CD1c-positive myeloid dendritic cell (primary cell): ENCODE results near the gene LSM14B.
"Not testable (repeated sequence)": the region's sequence is repeated elsewhere in the genome, so short reads cannot be mapped to it uniquely, and the experiment has no call there.

Source experiments
- DNase-seq: peaks from one replicate; pipeline ENCODE4 v3.0.0-alpha.2; 2016; ENCODE audit errors: extremely low spot score

LSM14B gene

DNA sequence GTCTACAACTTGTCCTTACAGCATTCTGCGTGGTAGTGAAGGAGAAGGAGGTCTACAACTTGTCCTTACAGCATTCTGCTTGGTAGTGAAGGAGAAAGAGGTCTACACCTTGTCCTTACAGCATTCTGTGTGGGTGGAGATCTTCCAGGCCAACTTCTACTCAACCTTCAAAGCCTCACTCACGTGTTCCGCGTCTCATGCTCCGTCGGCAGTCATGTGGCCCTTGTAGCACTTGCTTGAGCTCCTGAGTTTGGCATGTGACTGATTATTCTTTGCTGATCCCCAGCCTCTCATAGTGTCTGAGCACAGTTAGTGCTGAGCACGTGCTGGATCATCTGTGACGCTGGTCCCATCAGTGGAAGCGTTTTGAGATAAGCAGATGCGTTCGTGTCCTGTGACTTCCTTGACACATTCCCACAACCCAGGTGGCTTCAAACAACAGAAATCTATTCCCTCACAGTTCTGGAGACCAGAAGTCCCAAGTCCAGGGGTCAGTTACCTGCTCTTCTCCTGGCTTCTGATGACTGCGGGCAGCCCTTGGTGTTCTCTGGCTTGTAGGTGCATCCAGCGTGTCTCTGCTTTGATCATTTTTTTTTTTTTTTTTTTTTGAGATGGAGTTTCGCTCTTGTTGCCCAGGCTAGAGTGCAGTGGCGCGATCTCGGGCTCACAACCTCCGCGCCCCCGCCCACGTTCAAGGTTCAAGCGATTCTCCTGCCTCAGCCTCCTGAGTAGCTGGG is 23.9 kb downstream of the LSM14B start:
- no peak for DNase-seq

DNA sequence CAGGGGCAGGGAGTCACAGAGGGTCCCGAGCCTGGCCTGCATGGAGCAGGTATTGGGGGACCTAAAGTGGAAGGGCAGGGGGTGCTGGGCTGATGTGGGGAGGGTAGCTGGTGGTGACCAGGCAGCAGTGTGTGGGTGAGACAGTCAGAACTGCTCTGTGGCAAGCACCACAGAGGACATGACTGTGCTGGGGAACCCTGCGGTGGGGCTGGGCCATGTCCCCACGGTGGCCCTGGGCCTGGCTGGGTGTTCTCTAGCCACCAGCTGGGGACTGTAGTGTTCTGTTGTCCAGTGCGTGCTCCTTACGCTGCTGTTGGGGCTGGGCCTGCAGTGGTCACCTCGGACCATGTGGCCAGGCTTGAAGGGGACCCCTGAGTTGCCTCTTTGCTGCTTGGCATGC is 24.9 kb downstream of the LSM14B start:
- no peak for DNase-seq

- DNase-seq: no peak
These were observed 25.3 kb downstream of the LSM14B start for GRCh38 chr20:62147528-62147927.

- not testable (repeated sequence) for DNase-seq
These were observed 26.1 kb downstream of the LSM14B start for GRCh38 chr20:62148383-62148782.

DNA sequence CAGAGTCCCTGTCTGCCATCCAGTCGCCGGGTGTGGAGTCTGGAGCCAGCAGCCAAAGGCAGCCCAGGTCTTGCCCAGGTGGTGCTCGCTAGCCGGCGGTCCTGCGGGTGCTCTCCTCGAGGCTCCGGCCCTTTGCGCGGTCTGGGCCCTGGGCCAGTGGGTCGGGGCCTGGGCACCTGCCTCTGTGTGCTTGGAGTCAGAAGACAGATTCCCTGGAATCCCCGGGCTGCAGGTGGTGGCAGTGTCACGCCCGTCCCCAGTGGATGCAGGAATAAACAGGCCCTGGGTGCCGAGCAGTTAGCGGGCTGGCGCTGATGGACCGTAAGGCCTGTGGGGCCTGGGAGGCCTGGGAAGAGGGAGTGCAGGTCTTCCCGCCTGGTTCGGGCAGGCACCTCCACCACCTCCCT is 26.6 kb downstream of the LSM14B start:
- DNase-seq: no peak

GRCh38 chr20:62149532-62150309 is 27.4 kb downstream of the LSM14B start:
- no peak for DNase-seq

GRCh38 chr20:62150310-62150575 is 28.0 kb downstream of the LSM14B start:
- DNase-seq: no peak

DNA sequence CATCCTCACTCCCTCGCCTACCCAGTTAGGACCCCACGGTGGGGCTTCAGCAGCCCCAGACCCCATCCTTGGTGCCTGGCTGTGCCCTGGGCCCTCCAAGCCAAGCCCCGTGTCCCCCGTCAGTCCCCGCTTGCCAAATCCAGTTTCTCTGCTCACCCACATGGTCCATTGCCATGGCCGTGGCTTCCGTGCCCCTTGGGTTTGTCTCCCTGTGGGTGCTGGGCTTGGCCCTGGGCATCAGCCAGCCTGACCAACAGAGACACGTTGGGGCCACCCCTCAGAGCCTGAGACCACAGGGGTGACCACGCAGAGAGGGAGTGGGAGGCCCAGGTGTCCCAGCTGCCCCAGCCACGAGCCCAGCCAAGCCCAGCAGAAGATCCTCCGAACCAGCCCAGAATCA is 28.9 kb downstream of the LSM14B start:
- no peak for DNase-seq

GRCh38 chr20:62151835-62152364 is 29.6 kb downstream of the LSM14B start:
- DNase-seq: no peak

DNA sequence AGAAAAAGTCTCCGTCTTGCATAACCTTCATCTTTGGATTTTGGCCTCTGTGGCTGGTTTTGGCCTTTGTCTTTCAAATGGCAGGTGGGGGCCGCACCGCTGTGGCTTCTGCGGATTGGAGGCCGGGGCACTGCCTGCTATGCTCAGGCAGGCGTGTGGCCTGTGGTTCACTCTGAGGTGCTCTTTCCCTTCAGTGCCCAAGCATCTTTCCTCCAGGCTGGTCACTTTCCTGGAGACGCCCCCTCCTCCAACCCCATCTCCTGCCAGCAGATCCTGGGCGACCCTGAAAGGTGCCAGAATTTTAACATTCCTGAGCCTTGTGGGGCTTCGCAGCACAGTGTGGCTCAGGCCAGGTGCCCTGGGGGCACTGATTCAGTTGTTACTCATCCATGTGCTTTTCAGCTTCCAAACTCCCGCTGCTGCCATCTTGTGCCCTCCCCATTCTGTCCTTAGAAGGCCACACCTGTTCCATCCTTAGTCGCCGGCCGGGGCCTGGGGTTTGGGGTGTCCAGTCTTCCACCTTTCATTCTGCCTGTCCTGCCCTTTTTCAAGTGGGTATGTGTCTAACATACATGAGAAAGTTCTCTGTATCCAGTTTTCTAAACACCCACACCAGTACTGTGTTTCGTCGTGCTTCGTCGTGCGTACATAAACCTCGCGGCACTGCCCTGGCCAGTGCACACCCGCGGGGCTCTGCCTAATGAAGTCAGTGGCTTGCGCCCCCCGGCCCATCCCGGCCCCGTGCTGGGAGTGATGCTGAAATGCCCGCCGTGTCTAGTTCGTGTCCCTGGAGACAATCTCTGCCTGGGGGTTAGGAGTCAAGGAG is 33.4 kb downstream of the LSM14B start:
- DNase-seq: no peak

DNA sequence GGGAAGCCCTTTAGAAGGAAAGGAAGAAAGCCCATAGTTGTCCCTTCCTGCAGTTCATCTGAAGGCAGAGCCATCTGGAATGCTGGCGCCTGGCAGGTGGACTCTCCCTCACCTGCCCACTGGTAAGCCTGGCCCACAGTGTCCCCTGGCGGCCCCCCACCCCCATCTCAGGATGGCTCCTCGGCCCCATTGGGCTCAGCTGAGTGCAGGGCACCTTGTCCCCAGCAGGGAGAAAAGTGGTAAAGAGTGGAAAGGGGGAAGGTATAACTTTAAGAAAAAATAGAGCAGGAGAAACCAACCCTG is 33.9 kb downstream of the LSM14B start:
- no peak for DNase-seq

GRCh38 chr20:62156592-62157386 is 34.5 kb downstream of the LSM14B start:
- peak; percentile 69 for DNase-seq

DNA sequence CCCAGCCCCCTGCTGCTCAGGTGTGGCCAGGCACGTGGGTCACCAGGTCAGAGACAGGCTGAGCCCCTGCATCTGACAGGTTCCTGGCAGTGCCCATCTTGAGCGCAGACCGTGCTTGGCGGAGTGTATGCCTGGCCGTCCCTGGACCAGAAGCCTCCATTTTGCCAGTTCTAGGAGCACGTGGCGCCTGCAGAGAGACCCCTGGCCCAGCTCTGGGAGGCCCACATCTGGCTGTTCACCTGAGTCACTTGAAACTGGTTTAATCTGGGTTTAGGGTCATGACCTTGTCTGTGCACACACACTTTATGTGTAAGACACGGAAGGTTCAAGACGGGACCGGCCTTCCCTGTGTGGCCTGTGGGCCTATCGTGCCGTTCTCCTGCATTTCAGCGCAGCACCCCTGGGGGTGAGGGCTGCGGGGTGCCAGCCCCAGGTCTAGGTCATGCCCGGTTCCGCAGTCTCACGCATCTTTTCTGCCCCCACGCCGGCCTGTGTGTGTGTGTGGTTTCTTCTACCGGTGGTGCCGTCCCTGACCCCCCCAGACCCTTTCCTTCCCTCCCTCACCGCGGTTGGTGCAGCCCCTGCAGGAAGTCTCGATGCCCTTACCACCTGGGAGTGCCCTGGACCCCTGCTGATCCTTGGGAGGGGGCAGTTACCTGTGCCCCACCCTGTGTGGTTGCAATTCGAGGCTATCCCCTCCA is 35.3 kb downstream of the LSM14B start:
- no peak for DNase-seq

GRCh38 chr20:62158088-62158400 is 35.8 kb downstream of the LSM14B start:
- DNase-seq: no peak

GRCh38 chr20:62158541-62158940 is 36.3 kb downstream of the LSM14B start:
- DNase-seq: no peak

- no peak for DNase-seq
These were observed 36.8 kb downstream of the LSM14B start for GRCh38 chr20:62159052-62159451.

- DNase-seq: no peak
These were observed 37.6 kb downstream of the LSM14B start for GRCh38 chr20:62159839-62160238.

- no peak for DNase-seq
These were observed 38.0 kb downstream of the LSM14B start for GRCh38 chr20:62160253-62160652.

GRCh38 chr20:62160876-62161275 is 38.6 kb downstream of the LSM14B start:
- no peak for DNase-seq

GRCh38 chr20:62161347-62161746 is 39.1 kb downstream of the LSM14B start:
- no peak for DNase-seq

GRCh38 chr20:62162765-62163484 is 40.6 kb downstream of the LSM14B start:
- DNase-seq: no peak
